ENCODE results near the gene TCL1A.

GRCh38 chr14:95703341-95703740, 10.6 kb downstream of the TCL1A start:
- TF ChIP-seq CTCF (conservative IDR thresholded peaks at IDR 0.05 in 1 of 2, IDR thresholded peaks at IDR 0.05 in 1 of 2; ENCODE audit: low read depth in 1 of 2, low read length in 2 of 2): no peak
- no peak for TF ChIP-seq EZH2 (IDR thresholded peaks at IDR 0.05; ENCODE audit: low read length, missing control alignments)

Measured in fibroblast of lung (primary cell).